Transverse colon (tissue), 4 donors: ENCODE results near the gene KCNA2. TPM values are rescaled to one million over a fixed set of nuclear protein-coding genes. Genes with fewer than 3 reads are reported as not detected.

Experiments used
- DNase-seq: peaks from one replicate; pipeline ENCODE4 v3.0.0-alpha.2; 2019
- H3K27ac ChIP-seq, 4 donors: fragments of 200-600 bp; sonication (generic); 2 replicates each; pipeline ENCODE4 v1.5.1; 2016 to 2018; ENCODE audit warnings: inconsistent platforms in 4 of 4
- H3K27me3 ChIP-seq: fragments of 200-600 bp; sonication (generic); 2 replicates; pipeline ENCODE4 v1.5.1; 2017; ENCODE audit warnings: inconsistent platforms
- H3K36me3 ChIP-seq, 4 donors: fragments of 200-600 bp; sonication (generic); 2 replicates each; pipeline ENCODE4 v1.5.1; 2017 to 2019; ENCODE audit warnings: inconsistent platforms in 4 of 4
- H3K4me1 ChIP-seq, 4 donors: fragments of 200-600 bp; sonication (generic); 2 replicates each; pipeline ENCODE4 v1.5.1; 2017 to 2020; ENCODE audit warnings: inconsistent platforms in 4 of 4
- H3K4me3 ChIP-seq, 4 donors: fragments of 200-600 bp; sonication (generic); 1 replicate in 1 of 4; 2 replicates in 3 of 4; pipeline versions ENCODE4 v1.5.1 to v1.6.1; 2017 to 2019; ENCODE audit warnings: inconsistent platforms in 4 of 4
- H3K9me3 ChIP-seq, 2 donors: fragments of 200-600 bp; sonication (generic); 2 replicates each; pipeline ENCODE4 v1.5.1; 2017 to 2019; ENCODE audit warnings: inconsistent platforms in 2 of 2
- CTCF ChIP-seq, 5 experiments: fragments of 200-600 bp in 3 of 5; fragments of 450-650 bp in 2 of 5; sonication (generic) in 3 of 5; IDR thresholded peaks; 1 replicate in 2 of 5; 2 replicates in 3 of 5; pipeline ENCODE4 v1.5.1; 2016 to 2017; ENCODE audit warnings: antibody characterized with exemption in 5 of 5, inconsistent platforms in 3 of 5, mild to moderate bottlenecking in 2 of 5, moderate library complexity in 1 of 5
- EP300 ChIP-seq: sonication (generic); formaldehyde crosslinking; IDR thresholded peaks from one replicate; pipeline ENCODE4 v1.6.1; 2017; ENCODE audit warnings: antibody characterized with exemption, low read depth
- POLR2A ChIP-seq: fragments of 450-650 bp; IDR thresholded peaks from one replicate; pipeline ENCODE4 v1.6.1; 2016; ENCODE audit warnings: antibody characterized with exemption, mild to moderate bottlenecking, moderate library complexity
- POLR2AphosphoS5 ChIP-seq, 3 donors: sonication (generic); formaldehyde crosslinking; IDR thresholded peaks; one replicate each; pipeline ENCODE4 v1.6.1; 2016; ENCODE audit warnings: antibody characterized with exemption in 3 of 3
- WGBS, 2 donors: methylation state at CpG; one replicate each; pipeline ENCODE4 v1.1.5; 2018; ENCODE audit warnings: low coverage in 1 of 2; 5-methylcytosine and 5-hydroxymethylcytosine counted together
- in situ Hi-C, 4 donors: fragments of 200-750 bp; cut with MboI; loops; one replicate each; pipeline versions ENCODE4 v1.15.0 to v1.15.1; 2017; ENCODE audit warnings: low sequenced_read_pairs in 3 of 4, low pct_ligation_motif_present in 1 of 4, low pct_unique_long_range_greater_than_20kb in 1 of 4
- intact Hi-C: fragments of 100-400 bp; cut with DNase I; formaldehyde crosslinking; loops from one replicate; pipeline ENCODE4 v1.15.1; 2023; ENCODE audit warnings: low total_unique reads
- total RNA-seq, 4 donors: library from RNA; depleted of rRNA; stranded (reverse); fragments of >200 nt; gene quantifications; one replicate each; pipeline ENCODE4 v1.1.0, GENCODE V29; 2016

Gene KCNA2
- total RNA-seq, 4 donors from 2014 or later: 0.40 to 1.7 (median 0.68) TPM; not detected in 1

- no peaks in the 10 kb centered on the region for H3K36me3 ChIP-seq
- DNase-seq: no peak
- H3K9me3 ChIP-seq: no peaks in the 10 kb centered on the region
- peaks cover 0 to 23% (median 15%) of the 10 kb centered on the region in 4 donors for H3K4me1 ChIP-seq
- peak overlapping the region; percentile 0 to 44 (median 37) for H3K27ac ChIP-seq
- in situ Hi-C loops: no loop called here
- intact Hi-C loops: no loop called here
- WGBS, 2 donors: 1% methylated on average over 88 of the region's 94 CpGs; no CpG with 5 or more reads in 1 of the 2 donors
- H3K27me3 ChIP-seq: peaks cover 70% of the 10 kb centered on the region
- H3K4me3 ChIP-seq: peak overlapping the region; percentile 14 to 60 (median 43)
- TF ChIP-seq CTCF (IDR thresholded peaks at IDR 0.05) (no peak), POLR2A (no peak), POLR2AphosphoS5 (IDR thresholded peaks at IDR 0.05) (no peak), EP300 (no peak)
Observed at GRCh38 chr1:110606657-110607535, 738 bp upstream of the KCNA2 start.

GRCh38 chr1:110605446-110605845 lies 712 bp downstream of the KCNA2 start:
- H3K36me3 ChIP-seq: no peaks in the 10 kb centered on the region
- 80 to 100% methylated on average over 1 to 6 of the region's 6 CpGs for WGBS, 2 donors
- in situ Hi-C loops: no loop called here
- peak overlapping the region in 2 of 4 donors; percentile 33 to 44 for H3K27ac ChIP-seq
- peaks cover 67% of the 10 kb centered on the region for H3K27me3 ChIP-seq
- no peak for DNase-seq
- intact Hi-C loops: no loop called here
- peaks cover 0 to 23% (median 15%) of the 10 kb centered on the region in 4 donors for H3K4me1 ChIP-seq
- TF ChIP-seq CTCF (IDR thresholded peaks at IDR 0.05): no peak
- no peak for TF ChIP-seq EP300
- no peak for TF ChIP-seq POLR2A
- TF ChIP-seq POLR2AphosphoS5 (IDR thresholded peaks at IDR 0.05): no peak
- H3K4me3 ChIP-seq: no peak overlapping the region
- no peaks in the 10 kb centered on the region for H3K9me3 ChIP-seq

- H3K4me1 ChIP-seq: peaks cover 0 to 23% (median 15%) of the 10 kb centered on the region in 4 donors
- no peaks in the 10 kb centered on the region for H3K9me3 ChIP-seq
- DNase-seq: no peak
- no peaks in the 10 kb centered on the region for H3K36me3 ChIP-seq
- intact Hi-C loops: no loop called here
- no peak overlapping the region for H3K27ac ChIP-seq
- peaks cover 64% of the 10 kb centered on the region for H3K27me3 ChIP-seq
- 87% methylated on average over 9 of the region's 9 CpGs; no CpG with 5 or more reads in 1 of the 2 donors for WGBS, 2 donors
- TF ChIP-seq EP300 (no peak), POLR2A (no peak), POLR2AphosphoS5 (IDR thresholded peaks at IDR 0.05) (no peak), CTCF (IDR thresholded peaks at IDR 0.05) (no peak)
- in situ Hi-C loops: no loop called here
- no peak overlapping the region for H3K4me3 ChIP-seq
Observed at GRCh38 chr1:110604586-110605148, 1.5 kb downstream of the KCNA2 start.

- Histone ChIP-seq H3K4me3 (no peak overlapping the region), H3K36me3 (no peaks in the 10 kb centered on the region), H3K27me3 (peaks cover 48% of the 10 kb centered on the region), H3K9me3 (no peaks in the 10 kb centered on the region), H3K27ac (no peak overlapping the region), H3K4me1 (peaks cover 0 to 23% (median 15%) of the 10 kb centered on the region in 4 donors)
- in situ Hi-C loops (no loop called here), intact Hi-C loops (no loop called here)
- DNase-seq: no peak
- 93% methylated on average over 3 of the region's 3 CpGs; no CpG with 5 or more reads in 1 of the 2 donors for WGBS, 2 donors
- TF ChIP-seq POLR2A (no peak), EP300 (no peak), POLR2AphosphoS5 (IDR thresholded peaks at IDR 0.05) (no peak), CTCF (IDR thresholded peaks at IDR 0.05) (no peak)
Observed at GRCh38 chr1:110603058-110603457, 3.1 kb downstream of the KCNA2 start.
